ENCODE results near the gene CFAP74. TPM values are rescaled to one million over a fixed set of nuclear protein-coding genes. Genes with fewer than 3 reads are reported as not detected.

The CFAP74 gene
- total RNA-seq, 2 experiments from 2014 or later = not detected

DNA sequence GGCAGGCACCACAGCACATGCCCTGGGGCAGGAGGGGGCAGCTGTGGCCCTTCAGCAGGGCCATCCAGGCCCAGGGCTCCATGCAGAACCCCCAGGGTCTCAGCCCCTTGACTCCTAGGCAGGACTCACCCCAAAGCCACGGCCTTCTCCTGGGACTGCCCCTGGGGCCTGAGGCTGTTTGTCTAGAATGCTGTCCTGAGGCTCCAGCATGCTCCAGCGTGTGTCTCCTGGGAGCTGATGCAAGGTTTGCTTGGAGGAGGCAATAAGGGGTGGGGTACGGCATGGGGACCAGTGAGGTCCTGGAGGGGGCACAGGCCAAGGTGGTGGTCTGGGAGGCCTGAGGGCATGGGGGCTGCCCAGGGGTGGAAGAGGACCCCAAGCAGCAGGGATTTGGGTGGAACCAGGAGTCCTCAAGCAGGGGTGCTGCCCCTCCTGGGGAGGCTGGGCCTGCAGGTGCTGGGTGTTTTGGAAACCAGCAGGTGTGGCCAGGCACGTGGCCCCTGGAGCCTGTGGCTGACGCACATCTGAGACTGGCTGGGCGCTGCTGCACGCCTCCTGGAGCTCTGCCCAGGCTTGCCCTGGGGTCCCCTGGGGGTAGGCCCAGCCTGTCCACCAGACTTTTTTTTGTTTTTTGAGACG is 96.4 kb downstream of the CFAP74 start:
- no peak overlapping the region for H3K27ac ChIP-seq (ENCODE audit: low read depth in 1 of 2, low read length in 2 of 2)
- ATAC-seq (ENCODE audit: poor library complexity) (no peak), DNase-seq (peak in 1 of 14 experiments; percentile 50)
- POLR2A ChIA-PET = no interaction called here
- intact Hi-C loops (cut with DNase I, micrococcal nuclease) = loop anchor here (1.0 to 5.0 kb wide), 4 partner anchors 49 to 290 kb away; partner anchors contain the start of gene MIB2 (in 1 of the 2)
- H3K27me3 ChIP-seq (ENCODE audit: control insufficient read depth in 1 of 2, insufficient read depth in 2 of 2, low read length in 2 of 2) = no peaks in the 10 kb centered on the region
- no peaks in the 10 kb centered on the region for H3K9me3 ChIP-seq (ENCODE audit: control insufficient read depth in 1 of 2, insufficient read depth in 1 of 2, low read length in 2 of 2)
- Mint-ChIP-seq H3K27ac (no peak overlapping the region), H3K27me3 (no peaks in the 10 kb centered on the region), H3K4me3 (peak overlapping the region; percentile 20), H3K36me3 (ENCODE audit: low read depth) (no peaks in the 10 kb centered on the region), H3K9me3 (no peaks in the 10 kb centered on the region), H3K4me1 (ENCODE audit: low read depth) (peaks cover 6% of the 10 kb centered on the region)
- TF ChIP-seq, protein P1, sequence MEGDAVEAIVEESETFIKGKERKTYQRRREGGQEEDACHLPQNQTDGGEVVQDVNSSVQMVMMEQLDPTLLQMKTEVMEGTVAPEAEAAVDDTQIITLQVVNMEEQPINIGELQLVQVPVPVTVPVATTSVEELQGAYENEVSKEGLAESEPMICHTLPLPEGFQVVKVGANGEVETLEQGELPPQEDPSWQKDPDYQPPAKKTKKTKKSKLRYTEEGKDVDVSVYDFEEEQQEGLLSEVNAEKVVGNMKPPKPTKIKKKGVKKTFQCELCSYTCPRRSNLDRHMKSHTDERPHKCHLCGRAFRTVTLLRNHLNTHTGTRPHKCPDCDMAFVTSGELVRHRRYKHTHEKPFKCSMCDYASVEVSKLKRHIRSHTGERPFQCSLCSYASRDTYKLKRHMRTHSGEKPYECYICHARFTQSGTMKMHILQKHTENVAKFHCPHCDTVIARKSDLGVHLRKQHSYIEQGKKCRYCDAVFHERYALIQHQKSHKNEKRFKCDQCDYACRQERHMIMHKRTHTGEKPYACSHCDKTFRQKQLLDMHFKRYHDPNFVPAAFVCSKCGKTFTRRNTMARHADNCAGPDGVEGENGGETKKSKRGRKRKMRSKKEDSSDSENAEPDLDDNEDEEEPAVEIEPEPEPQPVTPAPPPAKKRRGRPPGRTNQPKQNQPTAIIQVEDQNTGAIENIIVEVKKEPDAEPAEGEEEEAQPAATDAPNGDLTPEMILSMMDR (IDR thresholded peaks at IDR 0.05) = no peak
- no peaks in the 10 kb centered on the region for H3K36me3 ChIP-seq (ENCODE audit: insufficient read depth, low read length)
- no peak overlapping the region for H3K4me3 ChIP-seq (ENCODE audit: low read length)
- CTCF ChIA-PET = interaction anchor here (1.6 to 2.0 kb wide), 2 partner anchors 20 to 22 kb away, joined by 5 to 9 read pairs; no protein-coding TSS in a partner anchor
- H3K4me1 ChIP-seq (ENCODE audit: insufficient read depth, low read length) = peaks cover 30% of the 10 kb centered on the region

- Histone ChIP-seq H3K4me1 (ENCODE audit: insufficient read depth, low read length) (peaks cover 30% of the 10 kb centered on the region), H3K27me3 (ENCODE audit: control insufficient read depth in 1 of 2, insufficient read depth in 2 of 2, low read length in 2 of 2) (no peaks in the 10 kb centered on the region), H3K27ac (ENCODE audit: low read depth in 1 of 2, low read length in 2 of 2) (no peak overlapping the region), H3K4me3 (ENCODE audit: low read length) (no peak overlapping the region), H3K9me3 (ENCODE audit: control insufficient read depth in 1 of 2, insufficient read depth in 1 of 2, low read length in 2 of 2) (no peaks in the 10 kb centered on the region), H3K36me3 (ENCODE audit: insufficient read depth, low read length) (no peaks in the 10 kb centered on the region)
- ATAC-seq (ENCODE audit: poor library complexity) (peak; percentile 19), DNase-seq (peak; percentile 46 to 84 (median 58))
- peak overlapping the region; percentile 65 for H3K27ac Mint-ChIP-seq
- no peaks in the 10 kb centered on the region for H3K27me3 Mint-ChIP-seq
- no peaks in the 10 kb centered on the region for H3K36me3 Mint-ChIP-seq (ENCODE audit: low read depth)
- H3K4me1 Mint-ChIP-seq (ENCODE audit: low read depth) = peaks cover 6% of the 10 kb centered on the region
- intact Hi-C loops (cut with DNase I, micrococcal nuclease) = loop anchor here (1.0 to 5.0 kb wide), 5 partner anchors 14 to 289 kb away; partner anchors contain the start of gene MIB2 (in 1 of the 2)
- no peaks in the 10 kb centered on the region for H3K9me3 Mint-ChIP-seq
- peak overlapping the region; percentile 86 for H3K4me3 Mint-ChIP-seq
- CTCF ChIA-PET = interaction anchor here (0.6 to 2.0 kb wide), 13 partner anchors 10 to 127 kb away, joined by 3 to 9 read pairs (median 4); no protein-coding TSS in a partner anchor
- POLR2A ChIA-PET = interaction anchor here (1.3 to 2.4 kb wide), 2 partner anchors 15 to 17 kb away, joined by 5 to 12 read pairs; no protein-coding TSS in a partner anchor
- TF ChIP-seq, protein P1 (IDR thresholded peaks at IDR 0.05) = peak; percentile 84
Measured at GRCh38 chr1:1906185-1907097, 97.1 kb downstream of the CFAP74 start.

- peaks cover 2% of the 10 kb centered on the region for H3K27me3 Mint-ChIP-seq
- intact Hi-C loops (cut with DNase I, micrococcal nuclease) = no loop called here
- Histone ChIP-seq H3K4me1 (ENCODE audit: insufficient read depth, low read length) (peaks cover 23% of the 10 kb centered on the region), H3K36me3 (ENCODE audit: insufficient read depth, low read length) (no peaks in the 10 kb centered on the region), H3K27me3 (ENCODE audit: control insufficient read depth in 1 of 2, insufficient read depth in 2 of 2, low read length in 2 of 2) (no peaks in the 10 kb centered on the region), H3K9me3 (ENCODE audit: control insufficient read depth in 1 of 2, insufficient read depth in 1 of 2, low read length in 2 of 2) (no peaks in the 10 kb centered on the region), H3K4me3 (ENCODE audit: low read length) (no peak overlapping the region), H3K27ac (ENCODE audit: low read depth in 1 of 2, low read length in 2 of 2) (no peak overlapping the region)
- DNase-seq (no peak), ATAC-seq (ENCODE audit: poor library complexity) (no peak)
- no peak overlapping the region for H3K4me3 Mint-ChIP-seq
- no peaks in the 10 kb centered on the region for H3K36me3 Mint-ChIP-seq (ENCODE audit: low read depth)
- H3K9me3 Mint-ChIP-seq = no peaks in the 10 kb centered on the region
- peaks cover 10% of the 10 kb centered on the region for H3K4me1 Mint-ChIP-seq (ENCODE audit: low read depth)
- no peak overlapping the region for H3K27ac Mint-ChIP-seq
- ChIA-PET CTCF (no interaction called here), POLR2A (no interaction called here)
- TF ChIP-seq, protein P1 (IDR thresholded peaks at IDR 0.05) = no peak
Measured at GRCh38 chr1:1903224-1903623, 100.4 kb downstream of the CFAP74 start.
